GM12864 (cell line): ENCODE results near the gene UNC13A.

Experiments
- DNase-seq: peaks from one replicate; pipeline ENCODE4 v3.0.0-alpha.2; 2011; ENCODE audit warnings: low read depth
- H3K4me3 ChIP-seq: 2 replicates; pipeline ENCODE4 v1.5.1; 2011; ENCODE audit warnings: mild to moderate bottlenecking, low read depth, low read length, control low read depth
- CTCF ChIP-seq: IDR thresholded peaks from 2 replicates; pipeline ENCODE4 v1.5.1; 2011; ENCODE audit warnings: low read depth, mild to moderate bottlenecking, moderate library complexity, low read length, control low read depth, inconsistent platforms; ENCODE audit errors: missing control alignments

Gene UNC13A

GRCh38 chr19:17671906-17672305, 16.2 kb downstream of the UNC13A start:
- DNase-seq, result peak; percentile 25
- H3K4me3 ChIP-seq, result no peak overlapping the region
- TF ChIP-seq CTCF, result no peak

DNA sequence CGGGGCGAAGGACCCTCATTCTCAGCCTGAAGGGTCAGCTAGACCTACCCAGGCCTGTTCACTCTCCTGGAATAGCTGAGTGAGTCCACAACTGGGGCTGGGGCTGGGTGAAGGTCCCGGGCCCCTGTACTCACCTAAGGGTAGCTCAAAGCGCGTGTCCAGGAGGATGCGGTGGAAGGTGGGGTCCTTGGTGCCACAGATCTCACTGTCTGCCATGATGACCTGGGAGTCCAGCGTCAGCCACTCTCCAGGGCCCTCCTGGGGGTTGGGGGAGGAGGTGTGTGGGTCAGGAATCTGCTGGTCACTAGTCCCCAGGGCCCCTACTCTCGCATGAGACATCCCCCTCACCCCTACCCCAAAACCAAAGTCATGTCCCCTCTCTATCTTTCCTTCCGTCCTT, 18.7 kb downstream of the UNC13A start:
- DNase-seq, result no peak
- TF ChIP-seq CTCF, result no peak
- no peak overlapping the region for H3K4me3 ChIP-seq

DNA sequence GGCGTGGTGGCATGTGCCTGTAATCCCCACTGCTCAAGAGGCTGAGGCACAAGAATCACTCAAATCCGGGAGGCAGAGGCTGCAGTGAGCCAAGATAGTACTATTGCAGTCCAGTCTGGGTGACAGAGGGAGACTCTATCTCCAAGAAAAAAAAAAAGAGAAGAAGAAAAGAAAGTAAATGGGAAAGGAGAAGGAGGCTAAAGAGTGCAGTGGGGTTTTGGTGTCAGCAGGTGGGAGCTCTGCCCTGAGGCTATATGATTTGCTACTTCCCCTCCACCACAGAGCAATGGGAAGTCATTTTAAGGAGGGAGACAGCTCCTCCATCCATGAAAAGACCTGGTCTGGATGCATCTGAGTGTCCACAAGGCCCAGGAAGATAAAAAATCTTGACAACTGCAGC, 23.1 kb downstream of the UNC13A start:
- no peak for DNase-seq
- no peak for TF ChIP-seq CTCF
- H3K4me3 ChIP-seq, result no peak overlapping the region

- DNase-seq, result no peak
- no peak for TF ChIP-seq CTCF
- H3K4me3 ChIP-seq, result no peak overlapping the region
These were observed 28.2 kb downstream of the UNC13A start for GRCh38 chr19:17659996-17660395.

- TF ChIP-seq CTCF, result no peak
- H3K4me3 ChIP-seq, result no peak overlapping the region
- DNase-seq, result no peak
These were observed 29.5 kb downstream of the UNC13A start for GRCh38 chr19:17658666-17659065.

GRCh38 chr19:17658240-17658639, 29.9 kb downstream of the UNC13A start:
- H3K4me3 ChIP-seq, result no peak overlapping the region
- no peak for DNase-seq
- TF ChIP-seq CTCF, result no peak

GRCh38 chr19:17656970-17657369, 31.2 kb downstream of the UNC13A start:
- H3K4me3 ChIP-seq, result no peak overlapping the region
- no peak for DNase-seq
- TF ChIP-seq CTCF, result no peak
